Stromal cell of bone marrow (primary cell): ENCODE data around the gene MAPK8IP3.

Experiments used
- DNase-seq: peaks from one replicate; pipeline ENCODE4 v3.0.0-alpha.2; 2012; ENCODE audit warnings: low read depth

Gene MAPK8IP3

DNA sequence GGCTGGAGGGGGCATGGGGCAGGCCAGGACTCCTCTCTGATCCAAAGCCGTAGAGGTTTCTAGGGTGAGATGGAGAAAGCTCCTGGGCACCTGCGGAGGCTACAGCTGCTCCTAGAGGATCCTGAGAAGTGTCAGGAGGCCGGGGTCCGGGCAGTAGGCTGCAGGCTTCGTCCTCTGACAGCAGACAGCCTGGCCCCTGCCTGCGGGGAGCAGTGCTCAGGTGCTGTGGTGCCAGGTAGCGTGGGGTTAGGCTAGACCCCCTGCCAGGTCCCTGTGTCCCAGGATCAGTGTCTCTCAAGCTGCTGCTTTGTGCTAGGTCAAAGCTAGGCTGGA is 68.4 kb downstream of the MAPK8IP3 start:
- DNase-seq: no peak

DNA sequence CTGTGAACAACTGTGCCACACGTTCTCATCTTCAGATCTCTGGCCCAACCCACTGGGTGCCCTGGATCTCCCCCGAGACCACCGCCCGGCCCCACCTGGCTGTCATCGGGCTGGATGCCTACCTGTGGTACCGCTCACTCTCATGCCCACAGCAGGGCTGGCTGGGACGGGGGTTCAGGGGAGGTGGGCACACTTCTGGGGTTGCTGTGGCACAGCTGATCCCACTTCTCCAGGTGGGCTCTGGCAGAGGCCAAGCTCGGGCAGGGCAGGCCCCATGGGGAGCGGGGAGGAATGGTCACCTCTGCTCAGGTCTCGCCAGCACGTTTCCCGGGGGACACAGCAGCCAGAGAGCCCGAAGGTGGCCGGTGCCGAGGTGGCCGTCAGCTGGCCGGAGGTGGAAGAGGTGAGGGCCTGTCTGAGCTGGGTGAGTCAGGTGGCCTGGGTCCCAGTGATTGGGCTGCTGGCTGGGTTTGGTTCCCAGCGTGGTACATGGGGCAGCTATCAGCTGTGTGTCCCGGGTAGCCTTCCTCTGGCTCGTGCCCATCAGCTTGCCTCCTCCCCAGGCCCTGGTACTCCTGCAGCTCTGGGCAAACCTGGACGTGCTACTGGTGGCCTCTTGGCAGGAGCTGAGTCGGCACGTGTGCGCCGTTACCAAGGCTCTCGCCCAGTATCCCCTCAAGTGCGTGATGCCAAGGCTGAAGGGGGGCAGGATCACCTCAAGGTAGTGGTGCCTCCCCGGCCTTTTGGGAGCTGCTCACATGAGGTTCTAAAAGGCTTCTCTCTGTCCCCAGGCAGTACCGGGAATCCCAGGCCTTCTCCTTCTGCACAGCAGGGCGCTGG is 69.2 kb downstream of the MAPK8IP3 start:
- DNase-seq: no peak

DNA sequence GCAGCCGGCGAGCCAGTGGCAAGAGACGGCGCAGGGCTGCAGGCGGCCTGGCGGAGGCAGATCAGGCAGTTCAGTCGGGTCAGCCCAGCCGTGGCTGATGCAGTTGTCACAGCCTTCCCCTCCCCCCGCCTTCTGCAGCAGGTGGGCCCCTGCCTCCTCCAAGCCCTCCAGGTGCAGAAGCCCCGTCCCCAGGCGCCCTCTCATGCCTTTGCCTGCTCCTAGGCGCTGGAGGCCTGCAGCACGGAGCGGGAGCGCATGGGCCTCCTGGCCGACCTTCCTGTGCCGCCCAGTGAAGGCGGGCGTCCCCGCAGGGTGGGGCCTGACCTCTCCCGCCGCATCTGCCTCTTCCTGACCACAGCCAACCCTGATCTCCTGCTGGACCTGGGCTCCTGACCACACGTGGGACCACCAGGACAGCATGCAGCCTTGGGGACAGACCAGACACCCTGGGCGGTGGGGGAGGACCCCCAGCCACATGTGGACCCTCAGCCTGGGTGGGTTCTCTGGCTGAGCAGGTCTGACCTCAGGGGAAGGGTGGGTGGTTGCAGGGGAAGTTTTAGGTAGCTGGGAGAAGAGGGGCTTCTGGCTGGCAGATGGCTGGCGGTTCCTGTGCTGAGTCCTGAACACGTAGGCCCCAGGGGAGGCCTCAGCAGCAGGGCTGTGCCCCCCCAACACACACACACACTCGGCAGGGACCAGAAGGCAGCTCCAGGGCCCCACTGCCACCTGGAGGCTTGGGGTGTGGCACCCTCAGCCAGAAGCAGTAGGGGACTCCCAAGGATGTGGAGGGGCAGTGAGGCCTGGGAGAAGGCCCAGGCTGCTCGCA is 70.1 kb downstream of the MAPK8IP3 start:
- DNase-seq: no peak

DNA sequence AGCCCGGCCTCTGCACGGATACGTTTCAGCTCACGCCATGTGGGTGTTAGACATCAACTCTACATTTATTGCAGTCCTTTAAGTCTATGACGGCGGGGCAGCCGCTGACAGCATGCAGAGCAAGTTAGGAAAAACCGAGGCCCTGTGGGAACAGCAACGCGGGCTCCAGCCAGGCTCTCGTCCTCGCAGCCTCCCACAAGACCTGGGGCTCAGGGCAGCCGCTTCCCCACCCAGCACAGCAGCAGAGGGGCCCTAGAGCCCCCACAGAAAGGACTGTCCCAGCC is 70.6 kb downstream of the MAPK8IP3 start:
- DNase-seq: no peak

DNA sequence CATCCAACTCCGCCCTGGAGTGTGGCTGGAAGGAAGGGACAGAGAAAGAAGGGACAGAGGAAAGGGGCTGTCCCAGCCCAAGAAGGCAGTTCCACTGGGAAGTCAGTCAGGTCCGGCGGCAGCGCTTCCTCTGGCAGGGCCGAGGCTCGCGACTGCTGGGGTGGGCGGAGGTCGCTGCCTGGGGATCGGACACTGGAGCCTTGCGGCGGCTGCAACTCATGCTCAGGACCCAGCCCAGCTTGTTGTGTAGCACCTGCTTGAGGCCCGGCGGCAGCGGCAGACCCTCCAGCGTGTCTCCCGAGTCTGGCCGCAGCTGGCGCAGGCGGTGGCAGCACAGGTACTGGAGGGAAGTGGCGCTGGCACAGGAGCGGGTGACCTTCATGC is 71.0 kb downstream of the MAPK8IP3 start:
- no peak for DNase-seq

DNA sequence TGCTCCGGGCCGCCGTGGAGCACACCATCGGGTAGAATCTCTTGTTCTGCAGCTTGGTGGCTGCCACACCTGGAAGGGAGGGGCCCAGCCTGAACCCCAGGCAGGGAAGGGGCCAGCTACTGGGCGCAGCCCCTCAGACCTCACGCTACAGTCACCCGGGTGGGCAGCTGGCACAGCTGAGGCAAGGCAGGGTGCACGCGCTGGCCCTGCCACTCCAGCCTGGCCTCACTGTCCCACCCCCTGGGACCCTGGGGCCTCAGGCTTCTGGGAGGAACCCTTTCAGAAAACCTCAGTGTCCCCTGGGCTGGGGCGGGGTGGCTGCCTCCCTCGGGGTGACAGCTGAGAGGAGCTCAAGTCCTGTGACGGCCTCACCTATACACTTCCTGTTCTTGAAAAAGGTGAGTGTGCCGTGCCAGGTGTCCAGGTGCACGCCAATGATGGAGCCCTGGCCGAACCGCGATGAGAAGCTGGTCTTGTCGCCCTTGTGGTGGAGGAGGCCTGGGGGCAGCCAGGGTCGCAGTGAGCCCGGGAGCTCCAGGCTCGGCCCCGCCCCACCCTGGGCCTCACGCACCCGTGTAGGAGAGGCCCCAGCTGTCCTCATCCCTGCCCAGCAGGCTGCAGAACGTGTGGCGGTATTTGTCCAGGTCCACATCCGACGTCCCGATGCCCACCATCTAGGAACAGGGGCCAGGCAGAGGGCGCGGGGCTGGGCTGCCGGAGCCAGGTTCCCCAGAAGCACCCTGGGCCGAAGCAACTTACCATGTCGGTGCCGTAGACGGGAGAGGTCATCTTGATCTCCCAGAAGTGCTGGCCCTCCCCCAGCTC is 71.6 kb downstream of the MAPK8IP3 start:
- no peak for DNase-seq

- no peak for DNase-seq
Measured at GRCh38 chr16:1778200-1779179, 72.5 kb downstream of the MAPK8IP3 start.

DNA sequence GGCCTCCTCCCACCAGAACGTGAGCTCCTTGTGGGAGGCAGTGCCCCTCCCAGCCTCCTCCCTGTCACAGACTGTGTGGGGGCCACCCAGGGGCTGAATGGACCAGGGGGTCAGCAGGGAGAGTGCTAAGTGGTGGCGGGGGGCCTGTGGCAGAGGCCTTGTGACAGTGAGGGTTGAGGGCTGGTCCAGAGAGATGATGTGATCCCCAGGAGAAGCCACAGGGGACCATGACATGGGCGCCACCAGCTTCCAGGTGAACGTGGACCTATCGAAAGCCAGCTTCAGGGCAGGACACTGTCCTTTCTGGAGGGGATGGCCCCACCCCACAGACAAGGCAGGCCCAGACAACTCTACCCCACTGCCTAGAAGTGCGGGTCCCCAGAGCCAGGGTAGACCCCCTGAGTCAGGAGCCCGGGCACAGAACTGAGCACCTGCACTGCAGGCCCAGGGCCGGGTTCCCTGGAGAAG is 73.3 kb downstream of the MAPK8IP3 start:
- DNase-seq: no peak

DNA sequence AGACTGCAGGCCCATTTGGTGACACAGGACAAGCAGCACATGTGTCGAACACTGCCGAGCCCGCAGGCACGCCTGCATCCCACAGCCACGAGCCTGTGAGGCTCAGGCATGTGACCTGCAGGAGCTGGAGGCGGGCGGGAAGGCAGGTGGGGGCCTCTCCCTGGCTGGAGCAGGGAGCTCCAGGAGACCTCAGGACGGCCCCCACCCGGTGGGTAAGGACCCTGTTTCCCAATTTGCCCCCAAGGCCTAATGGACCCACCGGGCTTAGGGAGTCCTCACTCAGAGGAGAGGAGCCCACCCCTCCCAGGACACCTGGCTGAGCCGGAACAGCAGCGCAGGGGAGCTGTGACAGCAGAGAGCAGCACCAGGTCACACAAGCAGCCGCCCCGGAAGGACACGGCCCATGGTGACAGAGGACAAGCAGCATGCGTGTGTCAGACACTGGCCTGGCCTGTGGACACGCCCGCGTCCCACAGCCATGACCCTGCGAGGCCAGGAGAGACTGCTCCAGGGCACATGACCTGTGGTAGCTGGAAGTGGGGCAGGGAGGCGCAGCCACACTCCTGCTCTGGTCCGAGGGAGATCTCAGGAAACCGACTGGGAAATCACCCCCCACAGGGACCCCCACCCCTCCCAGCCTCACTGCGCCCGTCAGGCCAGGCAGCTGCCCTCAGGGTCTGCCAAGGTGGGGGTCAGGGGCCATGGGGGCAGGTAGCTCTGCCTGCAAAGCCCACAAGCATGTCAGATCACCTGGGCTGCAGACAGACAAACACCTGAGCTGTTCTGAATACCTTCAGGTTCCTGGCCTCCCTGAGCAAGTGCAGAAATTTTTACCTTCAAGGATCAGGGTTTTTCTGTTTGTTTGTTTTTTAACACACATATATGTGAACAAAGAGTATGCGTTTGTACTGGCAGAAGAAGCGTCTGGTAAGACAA is 74.0 kb downstream of the MAPK8IP3 start:
- no peak for DNase-seq

GRCh38 chr16:1780677-1781072 is 74.7 kb downstream of the MAPK8IP3 start:
- DNase-seq: no peak

- no peak for DNase-seq
Measured at GRCh38 chr16:1781254-1781653, 75.3 kb downstream of the MAPK8IP3 start.

DNA sequence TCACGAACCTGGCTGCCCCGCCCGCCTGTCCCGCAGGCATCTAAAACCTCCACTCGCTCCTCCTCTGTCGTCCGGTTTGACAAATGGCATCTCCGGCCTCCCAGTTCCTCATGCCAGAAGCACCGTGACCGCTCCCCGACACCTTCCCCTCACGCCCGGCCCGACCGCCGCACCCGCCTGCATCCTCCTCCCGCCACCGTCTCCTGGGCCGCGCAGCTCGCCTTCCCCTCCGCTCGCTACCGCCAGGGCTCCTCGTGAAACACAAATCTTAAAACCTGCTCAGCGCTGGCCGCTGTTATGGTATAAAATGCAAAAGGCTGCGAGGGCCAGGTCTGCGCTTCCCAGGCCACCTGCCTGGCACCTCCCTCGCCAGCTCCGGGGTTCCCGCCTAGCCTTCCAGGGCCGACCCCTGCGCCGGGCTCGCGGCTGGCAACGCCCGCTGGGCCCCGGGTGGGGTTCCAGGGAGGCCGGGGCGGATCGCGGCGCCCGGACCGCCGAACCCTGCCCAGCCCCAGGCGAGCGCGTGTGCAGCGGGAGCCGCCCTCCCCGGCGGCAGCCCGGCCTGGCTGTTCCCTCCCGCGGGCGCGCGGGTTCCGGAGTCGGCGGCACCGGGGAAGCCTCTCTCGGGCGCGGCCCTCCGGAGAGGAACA is 75.9 kb downstream of the MAPK8IP3 start:
- DNase-seq: no peak

DNA sequence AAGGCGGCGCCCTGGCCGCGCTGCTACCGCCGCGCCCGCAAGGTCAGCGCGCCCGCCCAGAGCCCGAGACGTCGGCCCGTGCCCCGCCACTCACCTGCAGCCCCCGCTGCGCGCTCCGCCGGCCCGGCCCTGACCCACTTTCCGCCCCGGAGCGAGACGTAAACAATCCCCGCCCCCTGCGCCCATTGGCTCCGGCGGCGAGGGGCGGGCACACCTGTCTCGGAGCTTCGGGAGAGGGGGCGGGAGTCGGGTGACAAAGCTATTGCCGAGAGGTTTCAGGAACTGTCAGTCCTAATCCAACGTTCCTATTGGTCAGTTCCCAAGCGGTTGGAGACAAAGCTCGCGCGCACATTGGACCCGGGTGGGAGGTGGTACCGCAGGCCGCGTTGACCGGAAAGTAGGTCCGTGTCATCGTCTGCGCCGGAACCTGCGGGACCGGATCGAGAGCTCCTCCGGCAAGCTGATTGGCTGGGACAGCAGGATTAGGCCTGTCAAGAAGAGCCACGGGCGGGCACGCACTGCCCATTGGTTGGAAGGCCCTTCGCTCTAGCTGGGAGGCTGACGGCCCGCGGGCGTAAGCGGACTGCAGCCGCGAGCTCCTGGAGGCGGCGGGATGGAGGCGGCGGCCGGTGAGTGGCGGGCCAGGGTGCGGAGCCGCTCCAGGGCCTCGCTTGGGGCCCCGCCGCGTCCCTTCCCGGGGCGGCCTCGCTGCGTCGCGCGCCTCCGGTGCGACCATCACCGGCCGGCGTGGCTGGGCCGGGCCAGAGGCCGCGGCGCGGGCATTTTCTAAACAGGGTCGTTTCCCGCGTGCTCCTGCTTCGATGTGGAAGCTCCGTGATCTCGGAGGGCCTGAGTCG is 76.6 kb downstream of the MAPK8IP3 start, which contains the start of the genes NUBP2 and SPSB3:
Gene NUBP2, plus strand, starts transcription at position 553 of the 857 bp plus-strand sequence. Its CDS starts 61 bp downstream, at position 614.
Gene SPSB3, minus strand, starts transcription at position 164 of the 857 bp plus-strand sequence. CDS start 1,088 bp downstream, outside the sequence.
- peak; percentile 100 for DNase-seq

GRCh38 chr16:1784977-1785845 is 79.2 kb downstream of the MAPK8IP3 start:
- DNase-seq: no peak

DNA sequence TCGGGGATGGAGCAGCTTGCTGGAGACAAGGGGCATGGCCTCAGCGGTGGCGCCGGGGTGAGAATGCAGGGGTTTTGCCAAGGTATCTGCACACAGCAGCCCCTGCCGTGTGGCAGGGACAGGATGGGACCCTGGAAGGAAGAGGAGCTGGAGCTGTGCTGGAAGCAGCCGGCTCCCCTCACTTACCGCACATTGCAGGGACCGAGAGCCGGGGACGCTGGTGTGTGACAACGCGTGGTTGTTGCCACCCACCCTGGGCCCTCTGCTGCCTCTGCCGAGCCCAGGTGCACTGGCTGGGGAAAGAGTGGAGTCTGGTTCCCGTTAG is 79.8 kb downstream of the MAPK8IP3 start:
- no peak for DNase-seq

GRCh38 chr16:1786242-1787055 is 80.5 kb downstream of the MAPK8IP3 start:
- no peak for DNase-seq

DNA sequence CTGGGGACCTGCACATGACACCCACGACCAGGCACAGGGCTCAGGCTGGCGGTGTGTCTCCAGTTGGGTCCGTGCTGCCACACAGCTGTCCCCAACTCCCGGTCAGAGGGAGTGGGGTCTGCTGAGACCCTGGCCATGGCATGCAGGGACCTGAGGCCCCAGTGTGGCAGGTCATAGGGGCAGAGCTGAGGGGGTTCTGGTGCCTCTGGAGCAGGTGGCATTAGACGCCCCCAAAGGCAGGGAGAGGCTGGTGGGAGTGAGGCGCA is 81.0 kb downstream of the MAPK8IP3 start:
- no peak for DNase-seq
